Transverse colon (tissue), 4 donors: ENCODE measurements around the gene ADPRS. TPM values are rescaled to one million over a fixed set of nuclear protein-coding genes. Genes with fewer than 3 reads are reported as not detected.

Source experiments
- DNase-seq: peaks from one replicate; pipeline ENCODE4 v3.0.0-alpha.2; 2019
- H3K27ac ChIP-seq, 4 donors: fragments of 200-600 bp; sonication (generic); 2 replicates each; pipeline ENCODE4 v1.5.1; 2016 to 2018; ENCODE audit warnings: inconsistent platforms in 4 of 4
- H3K27me3 ChIP-seq: fragments of 200-600 bp; sonication (generic); 2 replicates; pipeline ENCODE4 v1.5.1; 2017; ENCODE audit warnings: inconsistent platforms
- H3K36me3 ChIP-seq, 4 donors: fragments of 200-600 bp; sonication (generic); 2 replicates each; pipeline ENCODE4 v1.5.1; 2017 to 2019; ENCODE audit warnings: inconsistent platforms in 4 of 4
- H3K4me1 ChIP-seq, 4 donors: fragments of 200-600 bp; sonication (generic); 2 replicates each; pipeline ENCODE4 v1.5.1; 2017 to 2020; ENCODE audit warnings: inconsistent platforms in 4 of 4
- H3K4me3 ChIP-seq, 4 donors: fragments of 200-600 bp; sonication (generic); 1 replicate in 1 of 4; 2 replicates in 3 of 4; pipeline versions ENCODE4 v1.5.1 to v1.6.1; 2017 to 2019; ENCODE audit warnings: inconsistent platforms in 4 of 4
- H3K9me3 ChIP-seq, 2 donors: fragments of 200-600 bp; sonication (generic); 2 replicates each; pipeline ENCODE4 v1.5.1; 2017 to 2019; ENCODE audit warnings: inconsistent platforms in 2 of 2
- EP300 ChIP-seq: sonication (generic); formaldehyde crosslinking; IDR thresholded peaks from one replicate; pipeline ENCODE4 v1.6.1; 2017; ENCODE audit warnings: antibody characterized with exemption, low read depth
- POLR2A ChIP-seq: fragments of 450-650 bp; IDR thresholded peaks from one replicate; pipeline ENCODE4 v1.6.1; 2016; ENCODE audit warnings: antibody characterized with exemption, mild to moderate bottlenecking, moderate library complexity
- POLR2AphosphoS5 ChIP-seq, 3 donors: sonication (generic); formaldehyde crosslinking; IDR thresholded peaks; one replicate each; pipeline ENCODE4 v1.6.1; 2016; ENCODE audit warnings: antibody characterized with exemption in 3 of 3
- WGBS, 2 donors: methylation state at CpG; one replicate each; pipeline ENCODE4 v1.1.5; 2018; ENCODE audit warnings: low coverage in 1 of 2; 5-methylcytosine and 5-hydroxymethylcytosine counted together
- in situ Hi-C, 4 donors: fragments of 200-750 bp; cut with MboI; loops; one replicate each; pipeline versions ENCODE4 v1.15.0 to v1.15.1; 2017; ENCODE audit warnings: low sequenced_read_pairs in 3 of 4, low pct_ligation_motif_present in 1 of 4, low pct_unique_long_range_greater_than_20kb in 1 of 4
- intact Hi-C: fragments of 100-400 bp; cut with DNase I; formaldehyde crosslinking; loops from one replicate; pipeline ENCODE4 v1.15.1; 2023; ENCODE audit warnings: low total_unique reads
- total RNA-seq, 4 donors: library from RNA; depleted of rRNA; stranded (reverse); fragments of >200 nt; gene quantifications; one replicate each; pipeline ENCODE4 v1.1.0, GENCODE V29; 2016
- TF ChIP-seq, protein P1 (sequence below), 5 experiments: fragments of 200-600 bp in 3 of 5; fragments of 450-650 bp in 2 of 5; sonication (generic) in 3 of 5; IDR thresholded peaks; 1 replicate in 2 of 5; 2 replicates in 3 of 5; pipeline ENCODE4 v1.5.1; 2016 to 2017; ENCODE audit warnings: antibody characterized with exemption in 5 of 5, inconsistent platforms in 3 of 5, mild to moderate bottlenecking in 2 of 5, moderate library complexity in 1 of 5

The ADPRS gene
- total RNA-seq, 4 donors from 2014 or later = 18.3 to 41.8 (median 28.6) TPM

DNA sequence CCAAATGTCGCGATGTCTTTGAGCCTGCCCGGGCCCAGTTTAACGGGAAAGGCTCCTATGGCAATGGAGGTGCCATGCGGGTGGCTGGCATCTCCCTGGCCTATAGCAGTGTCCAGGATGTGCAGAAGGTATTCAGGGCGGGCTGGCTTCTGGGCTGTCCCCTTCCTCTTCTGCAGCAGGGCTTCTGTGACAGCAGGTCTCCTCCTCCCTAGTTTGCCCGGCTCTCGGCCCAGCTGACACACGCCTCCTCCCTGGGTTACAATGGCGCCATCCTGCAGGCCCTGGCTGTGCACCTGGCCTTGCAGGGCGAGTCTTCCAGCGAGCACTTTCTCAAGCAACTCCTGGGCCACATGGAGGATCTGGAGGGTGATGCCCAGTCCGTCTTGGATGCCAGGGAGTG, 3.0 kb downstream of the ADPRS start:
- Histone ChIP-seq H3K36me3 (peaks cover 0 to 28% (median 9%) of the 10 kb centered on the region in 4 donors), H3K27ac (no peak overlapping the region), H3K4me3 (no peak overlapping the region), H3K9me3 (no peaks in the 10 kb centered on the region), H3K4me1 (peaks cover 10 to 25% (median 16%) of the 10 kb centered on the region in 4 donors), H3K27me3 (no peaks in the 10 kb centered on the region)
- intact Hi-C loops (no loop called here), in situ Hi-C loops (loop anchor here in 1 of 4 donors (10.0 kb wide), 1 partner anchor 93 kb away; no protein-coding TSS in a partner anchor)
- no peak for TF ChIP-seq POLR2A
- TF ChIP-seq POLR2AphosphoS5 (IDR thresholded peaks at IDR 0.05) = no peak
- TF ChIP-seq EP300 = no peak
- TF ChIP-seq, protein P1, sequence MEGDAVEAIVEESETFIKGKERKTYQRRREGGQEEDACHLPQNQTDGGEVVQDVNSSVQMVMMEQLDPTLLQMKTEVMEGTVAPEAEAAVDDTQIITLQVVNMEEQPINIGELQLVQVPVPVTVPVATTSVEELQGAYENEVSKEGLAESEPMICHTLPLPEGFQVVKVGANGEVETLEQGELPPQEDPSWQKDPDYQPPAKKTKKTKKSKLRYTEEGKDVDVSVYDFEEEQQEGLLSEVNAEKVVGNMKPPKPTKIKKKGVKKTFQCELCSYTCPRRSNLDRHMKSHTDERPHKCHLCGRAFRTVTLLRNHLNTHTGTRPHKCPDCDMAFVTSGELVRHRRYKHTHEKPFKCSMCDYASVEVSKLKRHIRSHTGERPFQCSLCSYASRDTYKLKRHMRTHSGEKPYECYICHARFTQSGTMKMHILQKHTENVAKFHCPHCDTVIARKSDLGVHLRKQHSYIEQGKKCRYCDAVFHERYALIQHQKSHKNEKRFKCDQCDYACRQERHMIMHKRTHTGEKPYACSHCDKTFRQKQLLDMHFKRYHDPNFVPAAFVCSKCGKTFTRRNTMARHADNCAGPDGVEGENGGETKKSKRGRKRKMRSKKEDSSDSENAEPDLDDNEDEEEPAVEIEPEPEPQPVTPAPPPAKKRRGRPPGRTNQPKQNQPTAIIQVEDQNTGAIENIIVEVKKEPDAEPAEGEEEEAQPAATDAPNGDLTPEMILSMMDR (IDR thresholded peaks at IDR 0.05) = no peak
- no peak for DNase-seq
- WGBS, 2 donors = 95% methylated on average over 13 of the region's 13 CpGs; no CpG with 5 or more reads in 1 of the 2 donors

DNA sequence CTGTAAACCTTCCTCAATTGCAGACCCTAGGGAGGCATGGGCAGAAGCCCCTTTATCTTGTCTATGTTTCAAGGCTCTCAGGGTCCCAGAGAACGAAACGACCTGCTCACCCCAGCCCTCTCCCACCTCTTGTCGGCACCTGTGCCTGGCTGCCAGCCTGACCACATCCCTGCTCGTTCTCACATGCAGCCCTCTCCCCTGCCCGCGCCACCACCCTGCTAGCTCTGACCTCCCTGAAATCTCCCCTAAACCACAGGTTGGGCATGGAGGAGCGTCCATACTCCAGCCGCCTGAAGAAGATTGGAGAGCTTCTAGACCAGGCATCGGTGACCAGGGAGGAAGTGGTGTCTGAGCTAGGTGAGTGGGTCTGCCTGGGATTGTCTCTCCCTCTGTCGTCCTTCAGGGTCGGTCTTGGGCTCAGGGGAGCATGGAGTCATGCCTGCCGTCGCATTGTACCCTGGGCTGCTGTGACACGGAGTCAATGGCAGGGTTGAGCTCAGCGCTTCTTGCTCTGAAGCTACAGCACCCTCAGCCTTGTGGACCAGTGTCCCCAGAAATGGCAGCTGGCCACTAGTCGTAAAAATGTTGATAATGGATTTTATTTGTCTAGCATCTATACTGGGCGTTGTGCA, 3.6 kb downstream of the ADPRS start:
- no peak for TF ChIP-seq POLR2A

DNA sequence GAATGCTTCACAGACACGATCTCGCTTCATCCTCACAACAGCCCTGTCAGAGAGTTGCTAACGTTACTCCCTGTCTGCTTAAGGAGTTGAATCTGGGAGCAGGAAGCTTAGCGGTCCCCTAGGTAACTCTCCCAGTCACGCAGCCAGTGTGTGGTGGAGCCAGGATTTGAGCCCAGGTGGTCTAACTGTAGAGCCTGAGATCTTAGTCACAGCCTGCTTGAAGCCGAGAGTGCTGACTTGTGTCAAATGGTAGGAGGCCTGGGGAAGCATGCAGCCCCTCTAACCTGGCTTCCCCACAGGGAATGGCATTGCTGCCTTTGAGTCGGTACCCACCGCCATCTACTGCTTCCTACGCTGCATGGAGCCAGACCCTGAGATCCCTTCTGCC, 4.1 kb downstream of the ADPRS start:
- no peak for DNase-seq
- TF ChIP-seq POLR2A (no peak), EP300 (no peak), POLR2AphosphoS5 (IDR thresholded peaks at IDR 0.05) (no peak)
- TF ChIP-seq, protein P1 (IDR thresholded peaks at IDR 0.05) = no peak
- 81% methylated on average over 9 of the region's 9 CpGs; no CpG with 5 or more reads in 1 of the 2 donors for WGBS, 2 donors
- in situ Hi-C loops (loop anchor here in 1 of 4 donors (10.0 kb wide), 1 partner anchor 92 kb away; no protein-coding TSS in a partner anchor), intact Hi-C loops (no loop called here)
- Histone ChIP-seq H3K27me3 (no peaks in the 10 kb centered on the region), H3K4me3 (no peak overlapping the region), H3K36me3 (peaks cover 0 to 28% (median 9%) of the 10 kb centered on the region in 4 donors), H3K9me3 (no peaks in the 10 kb centered on the region), H3K4me1 (peaks cover 10 to 25% (median 16%) of the 10 kb centered on the region in 4 donors), H3K27ac (no peak overlapping the region)

More for the DNA sequence above, 3.6 kb downstream of the ADPRS start:
- no peak for DNase-seq
- WGBS, 2 donors = 94% methylated on average over 17 of the region's 17 CpGs; no CpG with 5 or more reads in 1 of the 2 donors
- no peaks in the 10 kb centered on the region for H3K27me3 ChIP-seq
- in situ Hi-C loops (loop anchor here in 1 of 4 donors (10.0 kb wide), 1 partner anchor 93 kb away; no protein-coding TSS in a partner anchor), intact Hi-C loops (no loop called here)
- peaks cover 10 to 25% (median 16%) of the 10 kb centered on the region in 4 donors for H3K4me1 ChIP-seq
- H3K9me3 ChIP-seq = no peaks in the 10 kb centered on the region
- no peak overlapping the region for H3K4me3 ChIP-seq
- H3K27ac ChIP-seq = no peak overlapping the region
- peaks cover 0 to 28% (median 9%) of the 10 kb centered on the region in 4 donors for H3K36me3 ChIP-seq

DNA sequence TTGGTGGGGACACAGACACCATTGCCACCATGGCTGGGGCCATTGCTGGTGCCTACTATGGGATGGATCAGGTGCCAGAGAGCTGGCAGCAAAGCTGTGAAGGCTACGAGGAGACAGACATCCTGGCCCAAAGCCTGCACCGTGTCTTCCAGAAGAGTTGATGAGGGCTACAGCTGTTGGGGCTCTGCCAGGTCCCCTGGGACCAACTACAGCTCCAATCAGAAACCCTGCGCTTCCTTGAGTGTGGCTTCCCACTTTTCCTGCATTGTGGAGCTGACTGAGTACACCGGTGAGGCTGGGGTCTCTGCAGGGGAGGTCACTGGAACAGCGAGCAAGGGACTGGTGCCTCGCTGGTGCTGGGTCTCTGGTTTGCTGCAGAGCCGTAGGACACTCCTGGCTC, 4.5 kb downstream of the ADPRS start:
- DNase-seq = no peak
- 91% methylated on average over 6 of the region's 7 CpGs; no CpG with 5 or more reads in 1 of the 2 donors for WGBS, 2 donors
- Histone ChIP-seq H3K9me3 (no peaks in the 10 kb centered on the region), H3K36me3 (peaks cover 0 to 28% (median 9%) of the 10 kb centered on the region in 4 donors), H3K4me3 (no peak overlapping the region), H3K27me3 (no peaks in the 10 kb centered on the region), H3K27ac (no peak overlapping the region), H3K4me1 (peaks cover 8 to 23% (median 14%) of the 10 kb centered on the region in 4 donors)
- in situ Hi-C loops = loop anchor here in 1 of 4 donors (10.0 kb wide), 1 partner anchor 92 kb away; no protein-coding TSS in a partner anchor
- TF ChIP-seq POLR2AphosphoS5 (IDR thresholded peaks at IDR 0.05) (no peak), EP300 (no peak), POLR2A (no peak)
- intact Hi-C loops = no loop called here

DNA sequence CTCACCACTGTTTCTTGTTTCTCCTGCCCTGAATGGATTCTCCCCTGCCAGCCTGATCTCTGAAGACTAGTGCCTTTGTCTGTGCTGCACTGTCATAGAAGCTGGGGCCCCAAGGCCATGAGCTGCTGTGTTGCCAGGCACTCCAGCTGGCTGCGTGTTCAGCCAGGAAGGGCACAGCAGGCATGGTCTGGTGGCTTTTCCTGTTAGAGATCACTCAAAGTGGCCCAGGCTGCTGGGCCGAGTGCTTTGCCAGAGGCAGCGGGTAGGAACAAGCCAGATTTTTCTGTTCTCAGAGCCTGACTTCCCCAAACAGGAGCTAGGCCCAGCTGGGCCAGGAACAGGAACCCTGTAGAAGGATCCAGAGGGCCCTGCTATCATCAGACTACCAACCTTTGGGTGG, 5.2 kb downstream of the ADPRS start:
- in situ Hi-C loops = loop anchor here in 1 of 4 donors (10.0 kb wide), 1 partner anchor 91 kb away; no protein-coding TSS in a partner anchor
- no peak for DNase-seq
- no peaks in the 10 kb centered on the region for H3K27me3 ChIP-seq
- intact Hi-C loops = no loop called here
- peaks cover 0 to 28% (median 9%) of the 10 kb centered on the region in 4 donors for H3K36me3 ChIP-seq
- H3K4me1 ChIP-seq = peaks cover 6 to 20% (median 11%) of the 10 kb centered on the region in 4 donors
- no peak overlapping the region for H3K4me3 ChIP-seq
- WGBS, 2 donors = 84% methylated on average over 3 of the region's 3 CpGs; no CpG with 5 or more reads in 1 of the 2 donors
- no peaks in the 10 kb centered on the region for H3K9me3 ChIP-seq
- no peak overlapping the region for H3K27ac ChIP-seq
- TF ChIP-seq EP300 = no peak
- TF ChIP-seq, protein P1 (IDR thresholded peaks at IDR 0.05) = no peak
- no peak for TF ChIP-seq POLR2A
- no peak for TF ChIP-seq POLR2AphosphoS5 (IDR thresholded peaks at IDR 0.05)
